GM21423 (cell line): ENCODE data around the gene DAB1.

Experiments
- ATAC-seq: cut with Tn5 transposase; IDR thresholded peaks from one replicate; pipeline ENCODE4 v1.9.1; 2021; ENCODE audit warnings: mild to moderate bottlenecking, moderate library complexity; ENCODE audit not compliant: unreplicated experiment

Gene DAB1

GRCh38 chr1:57175506-57175905, 248.4 kb downstream of the DAB1 start:
- no peak for ATAC-seq

- no peak for ATAC-seq
These were observed 251.8 kb downstream of the DAB1 start for GRCh38 chr1:57172040-57172439.

GRCh38 chr1:57167997-57168396, 255.9 kb downstream of the DAB1 start:
- no peak for ATAC-seq

GRCh38 chr1:57165546-57165945, 258.3 kb downstream of the DAB1 start:
- ATAC-seq: no peak

GRCh38 chr1:57164584-57164983, 259.3 kb downstream of the DAB1 start:
- ATAC-seq: no peak

GRCh38 chr1:57163789-57164188, 260.1 kb downstream of the DAB1 start:
- no peak for ATAC-seq

GRCh38 chr1:57163325-57163724, 260.5 kb downstream of the DAB1 start:
- no peak for ATAC-seq

GRCh38 chr1:57162607-57163261, 261.1 kb downstream of the DAB1 start:
- ATAC-seq: no peak

- no peak for ATAC-seq
These were observed 263.3 kb downstream of the DAB1 start for GRCh38 chr1:57160594-57160993.

- no peak for ATAC-seq
These were observed 265.3 kb downstream of the DAB1 start for GRCh38 chr1:57158604-57158998.

GRCh38 chr1:57157818-57158603, 265.8 kb downstream of the DAB1 start:
- ATAC-seq: no peak

GRCh38 chr1:57156907-57157306, 267.0 kb downstream of the DAB1 start:
- no peak for ATAC-seq

GRCh38 chr1:57146100-57146499, 277.8 kb downstream of the DAB1 start:
- ATAC-seq: no peak

GRCh38 chr1:57142999-57143398, 280.9 kb downstream of the DAB1 start:
- ATAC-seq: no peak

- ATAC-seq: no peak
These were observed 281.7 kb downstream of the DAB1 start for GRCh38 chr1:57142169-57142568.

GRCh38 chr1:57138432-57139078, 285.3 kb downstream of the DAB1 start:
- no peak for ATAC-seq

- peak; percentile 81 for ATAC-seq
These were observed 285.9 kb downstream of the DAB1 start for GRCh38 chr1:57137980-57138379.

GRCh38 chr1:57134803-57135202, 289.1 kb downstream of the DAB1 start:
- no peak for ATAC-seq

- no peak for ATAC-seq
These were observed 290.2 kb downstream of the DAB1 start for GRCh38 chr1:57133686-57134085.

- ATAC-seq: no peak
These were observed 290.8 kb downstream of the DAB1 start for GRCh38 chr1:57132993-57133622.

- ATAC-seq: no peak
These were observed 292.0 kb downstream of the DAB1 start for GRCh38 chr1:57131701-57132394.
